SK-N-SH (cell line): Measurements from ENCODE around the gene AUTS2. TPM values are rescaled to one million over a fixed set of nuclear protein-coding genes. Genes with fewer than 3 reads are reported as not detected.

Experiments
- CTCF ChIA-PET: fragments of 300-600, 350-600 bp; formaldehyde crosslinking; extraction: SDS; loops from one replicate; lab custom pipeline; 2021; lab: Yijun Ruan, JAX
- POLR2A ChIA-PET: fragments of 350-600 bp; sonication (Branson Sonifier 250); formaldehyde crosslinking; extraction: SDS; loops from one replicate; lab custom pipeline; 2020; ENCODE audit warnings: antibody characterized with exemption, inconsistent platforms; lab: Yijun Ruan, JAX
- DNase-seq: peaks from one replicate; pipeline ENCODE4 v3.0.0; 2012
- H2AFZ ChIP-seq: fragments of 200-600 bp; sonication (generic); 2 replicates; pipeline ENCODE4 v1.8.1; 2016; ENCODE audit warnings: antibody characterized with exemption, mild to moderate bottlenecking, low read depth
- H3F3A ChIP-seq: fragments of 200-600 bp; sonication (generic); replicated peaks from 2 replicates; pipeline ENCODE3; 2016; ENCODE audit warnings: antibody characterized with exemption, mild to moderate bottlenecking; ENCODE audit not compliant: insufficient read depth
- H3K27ac ChIP-seq, 2 experiments: fragments of 200-500 bp in 1 of 2; fragments of 200-600 bp in 1 of 2; sonication (Bioruptor generic) in 1 of 2; sonication (generic), shearing (Covaris generic) in 1 of 2; 2 replicates each; pipeline versions ENCODE4 v1.5.1 to v1.6.1; 2014 to 2016; ENCODE audit warnings: low read depth in 2 of 2, inconsistent platforms in 1 of 2, low read length in 1 of 2, mild to moderate bottlenecking in 1 of 2, mixed read lengths in 1 of 2
- H3K27me3 ChIP-seq: fragments of 200-600 bp; sonication (generic), shearing (Covaris generic); 2 replicates; pipeline ENCODE4 v1.6.1; 2016; ENCODE audit warnings: mixed run types; ENCODE audit not compliant: insufficient read depth
- H3K36me3 ChIP-seq, 2 experiments: fragments of 200-500 bp in 1 of 2; fragments of 200-600 bp in 1 of 2; sonication (Bioruptor generic) in 1 of 2; sonication (generic) in 1 of 2; replicated peaks in 1 of 2; 2 replicates each; pipeline versions ENCODE3 to v1.5.1; 2014 to 2016; ENCODE audit warnings: low read length in 1 of 2, mild to moderate bottlenecking in 1 of 2; ENCODE audit not compliant: insufficient read depth in 2 of 2, control insufficient read depth in 1 of 2
- H3K4me1 ChIP-seq, 2 experiments: fragments of 200-500 bp in 1 of 2; fragments of 200-600 bp in 1 of 2; sonication (Bioruptor generic) in 1 of 2; sonication (generic), shearing (Covaris generic) in 1 of 2; 2 replicates each; pipeline versions ENCODE4 v1.5.1 to v1.6.1; 2014 to 2016; ENCODE audit warnings: low read depth in 1 of 2, low read length in 1 of 2, mixed run types in 1 of 2; ENCODE audit not compliant: insufficient read depth in 2 of 2, control insufficient read depth in 1 of 2
- H3K4me2 ChIP-seq: fragments of 200-600 bp; sonication (generic), shearing (Covaris generic); 2 replicates; pipeline ENCODE4 v1.6.1; 2017; ENCODE audit warnings: mixed run types
- H3K4me3 ChIP-seq, 2 experiments: fragments of 200-500 bp in 1 of 2; fragments of 200-600 bp in 1 of 2; sonication (Bioruptor generic) in 1 of 2; sonication (generic), shearing (Covaris generic) in 1 of 2; 2 replicates each; pipeline versions ENCODE4 v1.5.1 to v1.8.1; 2014 to 2016; ENCODE audit warnings: low read depth in 2 of 2, inconsistent platforms in 1 of 2, low read length in 1 of 2, mild to moderate bottlenecking in 1 of 2, mixed read lengths in 1 of 2, moderate library complexity in 1 of 2
- H3K79me2 ChIP-seq: fragments of 200-600 bp; sonication (generic); 2 replicates; pipeline ENCODE4 v1.8.1; 2017; ENCODE audit warnings: mild to moderate bottlenecking; ENCODE audit not compliant: insufficient read depth
- H3K9ac ChIP-seq: fragments of 200-600 bp; sonication (generic); 2 replicates; pipeline ENCODE4 v1.6.1; 2017; ENCODE audit warnings: mixed run types
- H3K9me2 ChIP-seq: fragments of 200-600 bp; sonication (generic); 2 replicates; pipeline ENCODE4 v1.6.1; 2017; ENCODE audit warnings: mixed run types
- H3K9me3 ChIP-seq: fragments of 200-600 bp; sonication (generic); 2 replicates; pipeline ENCODE4 v1.6.1; 2017; ENCODE audit warnings: mixed run types, mild to moderate bottlenecking, moderate library complexity
- H4K20me1 ChIP-seq: fragments of 200-600 bp; sonication (generic); 2 replicates; pipeline ENCODE4 v1.6.1; 2017; ENCODE audit warnings: mild to moderate bottlenecking, mixed run types; ENCODE audit not compliant: insufficient read depth
- FOXJ3 ChIP-seq: sonication (generic); formaldehyde crosslinking; IDR thresholded peaks from 2 replicates; pipeline ENCODE4 v1.5.1; 2020; ENCODE audit warnings: mild to moderate bottlenecking, missing genetic modification reagents
- GABPA ChIP-seq: IDR thresholded peaks from 2 replicates; pipeline ENCODE4 v1.4.0; 2012; ENCODE audit warnings: low read depth, mild to moderate bottlenecking
- GATA2 ChIP-seq: sonication (generic); formaldehyde crosslinking; IDR thresholded peaks from 2 replicates; pipeline ENCODE4 v1.5.0; 2020; ENCODE audit warnings: mild to moderate bottlenecking, missing genetic modification reagents
- MXI1 ChIP-seq: IDR thresholded peaks from 2 replicates; pipeline ENCODE4 v1.6.1; 2012; ENCODE audit warnings: mild to moderate bottlenecking, low read depth, low read length, improper control_type of control experiment
- NRF1 ChIP-seq: IDR thresholded peaks from 2 replicates; pipeline ENCODE4 v1.6.1; 2012; ENCODE audit warnings: low read depth, mild to moderate bottlenecking, low read length
- POLR2AphosphoS5 ChIP-seq: IDR thresholded peaks from 2 replicates; pipeline ENCODE4 v1.6.1; 2012; ENCODE audit warnings: low read depth, low read length
- RCOR1 ChIP-seq: fragments of 150-350 bp; IDR thresholded peaks from 2 replicates; pipeline ENCODE4 v1.6.1; 2017; ENCODE audit warnings: antibody characterized with exemption, low read length
- RXRA ChIP-seq: IDR thresholded peaks from 2 replicates; pipeline ENCODE4 v1.4.0; 2012; ENCODE audit warnings: low read depth, mild to moderate bottlenecking, borderline replicate concordance
- SIN3A ChIP-seq: IDR thresholded peaks from 2 replicates; pipeline ENCODE4 v1.6.1; 2012; ENCODE audit warnings: low read depth, mild to moderate bottlenecking, low read length, moderate library complexity, borderline replicate concordance
- SMC3 ChIP-seq: IDR thresholded peaks from 2 replicates; pipeline ENCODE4 v1.6.1; 2012; ENCODE audit warnings: low read depth, low read length, improper control_type of control experiment
- TAF1 ChIP-seq: IDR thresholded peaks from 2 replicates; pipeline ENCODE4 v1.6.1; 2012; ENCODE audit warnings: low read depth, mild to moderate bottlenecking, low read length, moderate library complexity, borderline replicate concordance
- TEAD4 ChIP-seq: IDR thresholded peaks from 2 replicates; pipeline ENCODE4 v1.4.0; 2012; ENCODE audit warnings: mild to moderate bottlenecking, borderline replicate concordance; ENCODE audit not compliant: insufficient read depth
- USF2 ChIP-seq: fragments of 150-350 bp; IDR thresholded peaks from 2 replicates; pipeline ENCODE4 v1.6.1; 2017; ENCODE audit warnings: antibody characterized with exemption, low read length, low read depth, borderline replicate concordance
- WGBS: methylation state at CpG from one replicate; pipeline ENCODE4 v1.1.6; 2017; ENCODE audit warnings: low lambda C conversion rate; 5-methylcytosine and 5-hydroxymethylcytosine counted together
- polyA plus RNA-seq, 3 experiments: library from polyadenylated mRNA; depleted of rRNA; stranded (reverse); fragments of >200 nt; gene quantifications; 2 replicates each; pipeline ENCODE4 v1.2.3, GENCODE V29; 2012
- TF ChIP-seq, protein P1 (sequence below): IDR thresholded peaks from 2 replicates; pipeline ENCODE4 v1.4.0; 2012; ENCODE audit warnings: low read depth
- TF ChIP-seq, protein P2 (sequence below): fragments of 200-600 bp; sonication (generic); IDR thresholded peaks from 2 replicates; pipeline ENCODE4 v1.6.1; 2017; ENCODE audit warnings: antibody characterized with exemption, mild to moderate bottlenecking, moderate library complexity
- TF ChIP-seq, protein P3 (sequence below): IDR thresholded peaks from 2 replicates; pipeline ENCODE4 v1.4.0; 2012; ENCODE audit warnings: low read depth, borderline replicate concordance
- TF ChIP-seq, protein P4 (sequence below): IDR thresholded peaks from 2 replicates; pipeline ENCODE4; 2012

The AUTS2 gene
- polyA plus RNA-seq, 1 of the 3 experiments (the other 2 are of a cell fraction): 15.6 TPM

DNA sequence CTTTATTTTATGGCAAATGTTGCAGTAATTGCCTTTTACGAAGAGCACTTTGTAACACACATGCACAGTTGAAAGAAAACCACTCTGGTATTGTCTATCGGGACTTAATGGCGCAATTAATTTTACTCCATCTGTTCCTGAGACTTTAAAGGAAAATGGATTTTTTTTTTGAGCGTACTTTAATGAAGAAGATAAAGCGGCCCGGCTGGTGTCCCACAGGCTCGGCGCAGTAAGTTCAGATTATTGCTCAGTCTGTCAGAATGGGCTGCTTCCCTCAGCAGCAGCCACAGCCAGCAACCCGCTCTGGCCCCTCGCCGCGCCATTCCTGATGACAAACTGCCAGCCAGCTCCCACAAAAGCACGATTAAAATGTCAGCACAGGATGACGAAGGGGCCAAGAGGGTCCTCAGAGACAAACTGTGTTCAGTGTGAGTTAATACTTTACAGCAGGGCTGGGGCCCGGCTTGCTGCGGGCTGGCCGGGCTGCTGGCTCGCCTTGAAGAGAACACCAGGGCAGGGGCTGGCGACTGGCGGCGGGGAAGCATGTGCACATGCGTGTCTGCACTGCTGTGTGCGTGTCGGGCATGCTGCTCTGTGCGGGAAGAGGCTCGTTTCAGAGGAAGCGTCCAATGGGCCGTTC lies 1032.7 kb downstream of the AUTS2 start:
- TF ChIP-seq USF2 (no peak), RXRA (no peak), NRF1 (no peak), TAF1 (no peak), SMC3 (no peak), GATA2 (CRISPR knock-in tag) (no peak), SIN3A (no peak), POLR2AphosphoS5 (no peak), MXI1 (no peak), RCOR1 (no peak), GABPA (no peak), FOXJ3 (CRISPR knock-in tag) (no peak), TEAD4 (no peak)
- TF ChIP-seq, protein P1, sequence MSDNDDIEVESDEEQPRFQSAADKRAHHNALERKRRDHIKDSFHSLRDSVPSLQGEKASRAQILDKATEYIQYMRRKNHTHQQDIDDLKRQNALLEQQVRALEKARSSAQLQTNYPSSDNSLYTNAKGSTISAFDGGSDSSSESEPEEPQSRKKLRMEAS: no peak
- TF ChIP-seq, protein P2, sequence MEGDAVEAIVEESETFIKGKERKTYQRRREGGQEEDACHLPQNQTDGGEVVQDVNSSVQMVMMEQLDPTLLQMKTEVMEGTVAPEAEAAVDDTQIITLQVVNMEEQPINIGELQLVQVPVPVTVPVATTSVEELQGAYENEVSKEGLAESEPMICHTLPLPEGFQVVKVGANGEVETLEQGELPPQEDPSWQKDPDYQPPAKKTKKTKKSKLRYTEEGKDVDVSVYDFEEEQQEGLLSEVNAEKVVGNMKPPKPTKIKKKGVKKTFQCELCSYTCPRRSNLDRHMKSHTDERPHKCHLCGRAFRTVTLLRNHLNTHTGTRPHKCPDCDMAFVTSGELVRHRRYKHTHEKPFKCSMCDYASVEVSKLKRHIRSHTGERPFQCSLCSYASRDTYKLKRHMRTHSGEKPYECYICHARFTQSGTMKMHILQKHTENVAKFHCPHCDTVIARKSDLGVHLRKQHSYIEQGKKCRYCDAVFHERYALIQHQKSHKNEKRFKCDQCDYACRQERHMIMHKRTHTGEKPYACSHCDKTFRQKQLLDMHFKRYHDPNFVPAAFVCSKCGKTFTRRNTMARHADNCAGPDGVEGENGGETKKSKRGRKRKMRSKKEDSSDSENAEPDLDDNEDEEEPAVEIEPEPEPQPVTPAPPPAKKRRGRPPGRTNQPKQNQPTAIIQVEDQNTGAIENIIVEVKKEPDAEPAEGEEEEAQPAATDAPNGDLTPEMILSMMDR: no peak
- TF ChIP-seq, protein P3, sequence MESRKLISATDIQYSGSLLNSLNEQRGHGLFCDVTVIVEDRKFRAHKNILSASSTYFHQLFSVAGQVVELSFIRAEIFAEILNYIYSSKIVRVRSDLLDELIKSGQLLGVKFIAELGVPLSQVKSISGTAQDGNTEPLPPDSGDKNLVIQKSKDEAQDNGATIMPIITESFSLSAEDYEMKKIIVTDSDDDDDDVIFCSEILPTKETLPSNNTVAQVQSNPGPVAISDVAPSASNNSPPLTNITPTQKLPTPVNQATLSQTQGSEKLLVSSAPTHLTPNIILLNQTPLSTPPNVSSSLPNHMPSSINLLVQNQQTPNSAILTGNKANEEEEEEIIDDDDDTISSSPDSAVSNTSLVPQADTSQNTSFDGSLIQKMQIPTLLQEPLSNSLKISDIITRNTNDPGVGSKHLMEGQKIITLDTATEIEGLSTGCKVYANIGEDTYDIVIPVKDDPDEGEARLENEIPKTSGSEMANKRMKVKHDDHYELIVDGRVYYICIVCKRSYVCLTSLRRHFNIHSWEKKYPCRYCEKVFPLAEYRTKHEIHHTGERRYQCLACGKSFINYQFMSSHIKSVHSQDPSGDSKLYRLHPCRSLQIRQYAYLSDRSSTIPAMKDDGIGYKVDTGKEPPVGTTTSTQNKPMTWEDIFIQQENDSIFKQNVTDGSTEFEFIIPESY: no peak
- TF ChIP-seq, protein P4, sequence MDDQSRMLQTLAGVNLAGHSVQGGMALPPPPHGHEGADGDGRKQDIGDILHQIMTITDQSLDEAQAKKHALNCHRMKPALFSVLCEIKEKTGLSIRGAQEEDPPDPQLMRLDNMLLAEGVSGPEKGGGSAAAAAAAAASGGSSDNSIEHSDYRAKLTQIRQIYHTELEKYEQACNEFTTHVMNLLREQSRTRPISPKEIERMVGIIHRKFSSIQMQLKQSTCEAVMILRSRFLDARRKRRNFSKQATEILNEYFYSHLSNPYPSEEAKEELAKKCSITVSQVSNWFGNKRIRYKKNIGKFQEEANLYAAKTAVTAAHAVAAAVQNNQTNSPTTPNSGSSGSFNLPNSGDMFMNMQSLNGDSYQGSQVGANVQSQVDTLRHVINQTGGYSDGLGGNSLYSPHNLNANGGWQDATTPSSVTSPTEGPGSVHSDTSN: no peak
- 88% methylated on average over 28 of the region's 28 CpGs for WGBS
- peaks cover 0 to 9% of the 10 kb centered on the region in 2 experiments; a peak in 2 of 4 replicates for H3K4me1 ChIP-seq
- H3K27me3 ChIP-seq: no peaks in the 10 kb centered on the region
- H2AFZ ChIP-seq: no peak overlapping the region
- H3K4me2 ChIP-seq: no peak overlapping the region
- no peak overlapping the region for H3K27ac ChIP-seq
- H3K9ac ChIP-seq: no peak overlapping the region
- no peaks in the 10 kb centered on the region for H3K79me2 ChIP-seq
- H4K20me1 ChIP-seq: no peaks in the 10 kb centered on the region
- no peak for DNase-seq
- H3K9me3 ChIP-seq: no peaks in the 10 kb centered on the region
- no peaks in the 10 kb centered on the region for H3F3A ChIP-seq
- H3K9me2 ChIP-seq: no peaks in the 10 kb centered on the region
- ChIA-PET POLR2A (no interaction called here), CTCF (no interaction called here)
- no peaks in the 10 kb centered on the region for H3K36me3 ChIP-seq
- H3K4me3 ChIP-seq: no peak overlapping the region
